Dermis blood vessel endothelial cell (primary cell): Measurements from ENCODE around the gene SLC8B1. TPM values are rescaled to one million over a fixed set of nuclear protein-coding genes. Genes with fewer than 3 reads are reported as not detected.
A peak's percentile ranks its signal among the peaks of the same experiment; 100 is the strongest.

Experiments
- DNase-seq: peaks from one replicate; pipeline ENCODE4 v3.0.0; 2010
- total RNA-seq: library from RNA; depleted of rRNA; stranded (reverse); fragments of >200 nt; gene quantifications from 2 replicates; pipeline ENCODE4 v1.2.3, GENCODE V29; 2014

The SLC8B1 gene
- 21.7 and 25.2 TPM in 2 replicates for total RNA-seq

DNA sequence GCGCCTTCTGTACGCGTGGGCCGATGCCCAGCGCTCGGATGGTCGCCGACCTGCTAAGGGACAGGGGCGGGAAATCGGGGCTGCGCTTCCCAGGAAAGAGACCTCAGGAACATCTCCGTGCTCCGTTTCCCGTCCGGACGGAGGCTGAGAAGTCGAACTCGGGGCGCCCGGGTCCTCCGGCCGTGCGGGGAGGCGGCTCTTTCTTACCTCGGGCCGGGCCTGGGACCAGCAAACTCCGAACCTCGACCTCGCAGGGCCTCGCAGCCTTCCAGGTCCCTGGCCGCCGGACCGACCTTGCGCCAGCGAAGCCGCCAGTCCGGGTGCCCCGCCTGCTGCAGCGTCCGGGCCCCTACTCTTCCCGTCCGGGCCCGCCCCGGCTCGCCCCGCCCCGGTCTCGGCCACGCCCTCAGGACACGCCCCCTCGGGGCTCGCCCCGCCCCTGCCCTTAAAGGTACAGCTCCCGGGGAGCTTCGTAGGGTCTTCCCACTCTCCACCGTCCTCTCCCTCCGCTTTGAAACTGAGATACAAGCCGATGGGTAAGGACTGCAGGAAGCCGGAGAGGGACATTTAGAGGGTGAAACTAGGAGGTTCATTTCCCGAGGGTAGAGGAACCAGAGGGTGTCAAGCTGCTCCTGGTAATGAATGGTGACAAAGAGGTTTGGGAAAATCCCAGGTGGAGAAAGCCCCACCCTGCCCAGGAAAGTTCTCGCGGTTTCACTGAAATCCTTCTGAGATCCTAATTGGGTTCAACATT lies at the start of gene SLC8B1:
Gene SLC8B1, minus strand, starts transcription at position 324 of the 754 bp plus-strand sequence. CDS start 2,231 bp downstream, outside the sequence.
- DNase-seq: peak; percentile 85

DNA sequence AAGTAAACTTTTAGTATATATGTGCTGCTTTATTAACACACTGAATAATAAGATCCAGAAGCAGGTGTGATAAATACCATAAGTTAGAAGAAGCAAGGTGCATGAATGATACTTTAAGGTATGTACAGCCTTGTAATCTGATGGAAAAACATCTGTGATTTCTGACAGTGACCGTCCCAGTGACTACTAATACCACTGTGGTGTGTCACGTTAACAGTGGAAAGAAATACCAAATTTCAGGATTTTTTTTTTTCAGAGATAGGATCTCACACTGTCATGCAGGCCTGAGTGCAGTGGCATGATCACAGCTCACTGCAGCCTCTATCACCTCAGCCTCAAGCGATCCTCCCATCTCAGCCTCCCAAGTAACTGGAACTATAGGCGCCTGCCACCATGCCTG lies 47.3 kb upstream of the SLC8B1 start:
- no peak for DNase-seq

DNA sequence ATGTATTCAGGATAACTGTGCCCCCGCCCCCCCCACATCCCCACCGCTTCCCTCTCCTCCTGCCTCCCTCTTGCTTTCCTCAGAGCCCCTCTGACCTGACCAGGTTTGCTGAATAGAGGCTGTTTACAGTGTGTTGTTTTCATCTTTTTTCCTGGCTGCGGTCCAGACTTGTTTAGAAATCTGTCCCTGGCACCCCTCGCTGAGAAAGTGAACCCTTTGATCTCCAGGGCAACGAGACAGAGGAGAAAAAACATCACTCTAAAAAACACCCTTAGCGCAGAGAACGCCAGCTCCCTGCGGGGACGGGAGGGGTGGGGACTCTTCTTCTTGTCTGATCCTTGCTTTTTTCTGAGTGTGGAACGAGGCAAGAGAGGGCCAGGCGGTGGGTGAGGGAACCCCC lies 46.3 kb upstream of the SLC8B1 start:
- no peak for DNase-seq

GRCh38 chr12:113378291-113378690 lies 43.4 kb upstream of the SLC8B1 start:
- DNase-seq: no peak

DNA sequence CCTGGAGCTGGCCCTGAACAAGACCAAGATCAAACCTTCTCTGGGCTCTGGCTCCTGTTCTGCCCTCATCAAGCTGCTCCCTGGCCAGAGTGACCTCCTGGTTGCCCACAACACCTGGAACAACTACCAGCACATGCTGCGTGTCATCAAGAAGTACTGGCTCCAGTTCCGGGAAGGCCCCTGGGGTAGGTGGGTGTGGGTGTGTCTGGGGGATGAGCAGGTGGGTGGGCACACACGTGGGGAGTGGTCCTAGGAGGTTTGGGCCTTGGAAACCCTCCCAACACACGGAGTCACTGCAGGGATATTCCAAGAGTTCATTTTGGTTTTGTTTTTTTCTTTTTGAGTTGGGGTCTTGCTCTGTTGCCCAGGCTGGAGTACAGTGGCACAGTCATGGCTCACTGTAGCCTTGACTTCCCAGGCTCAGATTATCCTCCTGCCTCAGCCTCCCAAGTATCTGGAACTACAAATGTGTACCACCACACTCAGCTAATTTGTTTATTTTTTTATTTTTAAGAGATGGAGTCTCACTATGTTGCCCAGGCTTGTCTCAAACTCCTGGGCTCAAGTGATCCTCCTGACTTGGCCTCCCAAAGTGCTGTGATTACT lies 40.0 kb upstream of the SLC8B1 start:
- no peak for DNase-seq

DNA sequence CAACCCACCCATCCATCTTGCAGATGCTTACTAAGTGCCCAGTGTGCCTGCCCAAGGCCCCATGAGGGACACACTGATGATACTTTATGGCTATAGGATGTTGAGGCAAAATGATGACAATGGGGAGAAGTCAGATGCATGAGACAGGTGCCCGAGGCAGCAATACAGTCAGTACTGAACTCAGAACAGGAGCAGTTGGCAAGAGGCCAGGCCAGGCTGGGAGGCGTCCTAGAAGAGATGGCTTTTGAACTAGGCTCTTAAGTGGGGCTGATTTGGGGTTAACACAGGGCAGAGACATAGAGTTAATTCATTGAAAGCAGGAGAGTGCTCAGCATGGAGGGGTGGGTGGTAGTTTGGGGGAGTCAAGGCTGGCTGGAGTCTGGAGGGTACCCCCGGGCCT lies 39.1 kb upstream of the SLC8B1 start:
- DNase-seq: no peak

DNA sequence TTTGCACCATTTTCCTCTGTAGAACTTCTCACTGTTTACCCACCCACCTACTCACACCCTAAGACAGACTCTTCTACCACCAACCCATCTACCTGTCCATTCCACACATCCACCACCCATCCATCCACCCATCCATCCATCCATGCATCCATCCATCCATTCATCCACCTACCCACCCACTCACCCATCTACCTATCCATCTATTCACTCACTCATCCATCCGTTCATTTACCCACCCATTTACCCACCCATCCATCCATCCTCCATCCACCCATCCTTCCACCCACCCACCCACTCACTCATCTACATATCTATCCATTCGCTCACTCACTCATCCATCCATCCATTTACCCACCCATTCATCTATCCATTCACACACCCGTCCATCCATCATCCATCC lies 38.5 kb upstream of the SLC8B1 start:
- no peak for DNase-seq

GRCh38 chr12:113372371-113372770 lies 37.5 kb upstream of the SLC8B1 start:
- no peak for DNase-seq

GRCh38 chr12:113371808-113372207 lies 36.9 kb upstream of the SLC8B1 start:
- DNase-seq: no peak

- no peak for DNase-seq
Observed at GRCh38 chr12:113370923-113371682, 36.2 kb upstream of the SLC8B1 start.

GRCh38 chr12:113369391-113369985 lies 34.6 kb upstream of the SLC8B1 start:
- no peak for DNase-seq

DNA sequence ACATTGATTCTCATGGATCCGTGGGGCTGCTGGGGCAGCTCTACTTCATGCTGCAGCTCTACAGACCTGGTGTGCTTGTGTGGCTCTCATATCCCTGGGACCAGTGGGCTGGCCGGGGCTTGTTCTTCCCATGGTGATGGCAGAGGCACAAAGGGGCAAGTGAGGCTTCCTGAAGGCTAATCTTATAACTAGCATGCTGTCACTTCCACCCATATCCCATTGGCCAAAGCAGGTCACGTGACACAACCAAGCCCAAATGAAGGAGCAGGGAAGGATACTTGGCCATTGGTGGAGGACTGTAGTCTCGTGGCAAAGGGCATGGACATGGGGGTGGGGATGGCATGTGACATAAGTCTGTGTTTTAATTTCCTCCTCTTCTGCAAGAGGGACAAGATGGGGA lies 33.4 kb upstream of the SLC8B1 start:
- no peak for DNase-seq

GRCh38 chr12:113366827-113367226 lies 31.9 kb upstream of the SLC8B1 start:
- DNase-seq: no peak

DNA sequence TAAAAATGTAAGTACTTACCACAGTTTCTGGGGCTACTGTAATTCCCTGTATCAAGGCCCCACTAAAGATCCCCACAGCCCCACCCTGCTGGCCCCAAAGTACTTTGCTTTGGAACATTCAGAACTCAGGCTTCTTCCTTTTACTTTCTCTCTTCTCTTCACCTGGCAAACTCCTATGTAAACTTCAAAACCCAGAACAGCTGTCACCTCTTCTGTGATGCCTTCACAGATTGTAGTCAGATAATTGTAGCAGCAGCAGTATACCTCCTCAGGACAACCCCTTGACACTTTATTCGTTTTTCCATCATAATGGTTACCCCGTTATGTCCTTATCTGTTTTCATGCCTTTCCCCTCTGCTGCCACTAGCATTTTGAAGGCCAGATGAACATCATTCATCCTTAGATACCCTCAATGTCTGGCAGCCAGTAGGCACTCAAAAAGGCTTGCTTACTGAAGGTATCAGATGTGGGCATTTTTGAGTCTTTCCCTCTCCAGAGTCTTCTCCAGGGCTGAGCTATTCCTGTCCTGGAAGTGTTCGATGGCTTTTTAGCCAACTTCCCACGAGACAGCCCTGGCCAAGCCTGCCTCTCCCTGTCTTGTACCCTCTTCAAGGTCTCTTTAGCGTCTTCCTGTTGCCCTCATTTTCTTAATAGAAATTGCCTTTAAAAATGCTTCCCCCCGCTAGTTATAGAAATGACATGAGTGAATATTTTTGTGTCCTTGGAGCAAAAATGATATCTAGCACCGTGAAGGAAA lies 30.9 kb upstream of the SLC8B1 start:
- DNase-seq: no peak

DNA sequence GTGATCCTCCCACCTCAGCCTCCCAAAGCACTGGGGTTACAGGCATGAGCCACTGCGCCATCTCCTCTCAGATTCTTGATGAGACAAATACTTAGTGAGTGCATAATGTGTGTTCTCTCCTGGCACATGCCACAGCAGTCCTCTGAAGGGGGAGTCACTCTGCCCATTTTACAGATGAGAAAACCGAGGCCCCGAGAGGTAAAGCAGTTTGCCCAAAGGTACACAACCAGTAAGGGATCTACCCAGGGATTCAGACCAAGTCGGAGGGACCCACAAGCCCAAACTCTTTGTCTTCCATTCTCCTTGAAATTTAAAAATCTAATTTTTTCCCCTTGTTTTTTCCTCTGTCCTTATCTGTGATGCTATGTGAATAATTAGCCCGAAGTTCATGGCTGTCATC lies 29.8 kb upstream of the SLC8B1 start:
- no peak for DNase-seq

DNA sequence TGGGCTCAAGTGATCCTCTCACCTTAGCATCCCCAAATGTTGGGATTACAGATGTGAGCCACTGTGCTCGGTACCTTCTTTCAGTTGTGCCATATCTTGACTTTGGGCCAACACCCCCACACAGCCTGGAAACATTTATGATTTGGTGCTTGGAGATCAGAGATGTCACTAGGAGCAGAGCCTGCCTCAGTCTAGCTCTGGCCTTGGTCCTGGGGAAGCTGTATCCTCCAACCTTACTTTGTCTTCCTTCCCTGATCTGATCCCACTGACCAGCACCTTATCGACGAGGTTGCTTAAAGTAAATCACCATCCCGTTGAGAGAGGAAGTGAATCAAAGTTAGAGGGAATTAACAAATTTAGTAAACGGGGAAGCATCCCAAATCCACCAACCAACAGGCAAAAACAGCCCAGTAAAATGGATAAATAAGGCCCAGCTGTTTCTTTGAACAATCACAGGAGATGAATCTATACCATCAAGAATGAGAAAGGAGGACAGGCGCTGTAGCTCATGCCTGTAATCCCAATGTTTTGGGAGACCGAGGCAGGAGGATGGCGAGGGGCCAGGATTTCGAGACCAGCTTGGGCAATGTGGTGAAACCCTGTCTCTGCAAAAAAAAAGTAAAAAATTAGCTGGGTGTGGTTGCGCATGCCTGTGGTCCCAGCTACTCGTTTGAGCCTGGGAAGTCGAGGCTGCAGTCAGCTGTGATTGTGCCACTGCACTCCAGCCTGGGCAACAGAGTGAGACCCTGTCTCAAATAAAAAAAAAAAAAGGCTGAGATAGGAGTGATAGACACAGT lies 26.9 kb upstream of the SLC8B1 start:
- no peak for DNase-seq

DNA sequence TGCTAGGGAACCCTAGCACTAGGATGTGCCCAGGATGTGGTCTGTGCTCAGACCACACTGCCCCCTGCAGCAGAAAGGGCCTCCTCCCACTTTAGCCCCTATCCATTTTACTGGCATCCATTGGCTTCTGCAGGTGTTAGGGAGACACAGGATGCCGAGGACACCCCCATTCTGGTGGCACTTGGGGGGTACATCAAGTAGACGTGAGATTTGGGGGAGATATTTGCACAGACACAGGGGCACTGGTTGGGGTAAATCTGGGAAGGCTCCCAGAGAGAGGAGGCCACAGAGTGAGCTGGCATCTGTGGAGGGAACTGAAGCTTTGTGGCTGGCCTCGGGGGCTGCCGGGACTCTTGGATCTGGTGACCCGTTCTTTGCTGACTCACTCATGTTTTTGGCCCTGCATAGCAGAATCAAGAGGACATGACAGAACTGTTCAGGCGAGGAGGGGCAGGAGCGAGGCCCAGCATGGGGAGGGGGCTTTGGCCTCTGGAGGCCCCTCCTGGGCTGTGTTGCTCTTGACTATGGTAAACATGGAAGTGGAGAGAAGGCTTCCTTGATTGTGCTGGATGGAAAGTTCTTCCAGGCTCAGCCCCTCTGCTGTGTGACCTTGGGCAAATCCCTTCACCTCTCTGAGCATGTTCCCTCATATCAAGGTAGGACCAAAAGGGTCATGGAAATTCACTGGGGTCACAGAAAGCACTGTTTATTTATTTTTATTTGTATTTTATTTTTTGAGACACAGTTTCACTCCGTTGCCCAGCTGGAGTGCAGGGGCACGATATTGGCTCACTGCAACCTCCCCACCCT lies 25.2 kb upstream of the SLC8B1 start:
- DNase-seq: no peak

DNA sequence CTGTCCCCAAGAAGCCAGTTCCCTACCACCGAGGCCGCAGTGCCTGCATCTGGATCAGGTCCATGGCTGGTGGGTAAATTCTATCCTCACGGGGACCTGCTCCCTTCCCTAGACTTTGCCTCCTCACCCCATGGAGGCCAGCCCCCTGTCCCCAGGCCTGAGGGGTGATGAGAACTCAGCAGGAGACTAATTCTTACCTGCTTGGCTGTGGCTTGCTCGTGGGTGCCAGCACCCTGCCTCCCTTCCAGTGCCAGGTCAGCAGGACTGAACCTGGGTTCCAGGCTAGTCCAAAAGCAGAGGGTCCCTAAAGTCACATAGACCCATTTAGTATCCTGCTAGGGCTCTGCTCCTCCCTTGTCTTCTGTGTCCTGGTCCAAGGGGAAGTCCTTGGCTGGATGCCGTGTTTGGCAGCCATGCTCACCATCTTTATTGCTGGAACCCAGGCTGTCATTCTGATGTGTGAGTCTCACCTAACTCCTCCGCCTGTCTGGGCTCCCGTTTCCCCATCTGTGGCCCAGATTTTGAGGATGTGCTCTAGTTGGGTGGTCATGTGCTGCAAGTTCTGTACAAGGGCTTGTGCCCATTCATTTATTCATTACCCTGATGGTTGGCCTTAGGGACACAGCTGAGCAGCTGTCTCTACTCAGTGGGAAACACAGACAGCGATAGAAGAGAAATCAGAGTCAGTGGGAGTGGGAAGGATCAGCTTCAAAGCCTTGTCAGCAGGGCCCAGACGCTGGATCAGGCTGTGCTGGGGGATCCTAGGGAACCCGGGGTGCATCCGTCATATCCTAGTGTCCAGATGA lies 24.4 kb upstream of the SLC8B1 start:
- DNase-seq: no peak

GRCh38 chr12:113358381-113359132 lies 23.6 kb upstream of the SLC8B1 start, which contains the start of gene PLBD2:
TSS of gene PLBD2 (plus strand) at chr12:113358587. CDS start at chr12:113358601, 14 bp downstream.
- DNase-seq: peak; percentile 97
